Measurements from ENCODE around the gene ARMC12. TPM values are rescaled to one million over a fixed set of nuclear protein-coding genes. Genes with fewer than 3 reads are reported as not detected.
A peak's percentile ranks its signal among the peaks of the same experiment; 100 is the strongest.

ARMC12 gene
- total RNA-seq, 1 donor from 2014 or later, result 0.35 TPM

DNA sequence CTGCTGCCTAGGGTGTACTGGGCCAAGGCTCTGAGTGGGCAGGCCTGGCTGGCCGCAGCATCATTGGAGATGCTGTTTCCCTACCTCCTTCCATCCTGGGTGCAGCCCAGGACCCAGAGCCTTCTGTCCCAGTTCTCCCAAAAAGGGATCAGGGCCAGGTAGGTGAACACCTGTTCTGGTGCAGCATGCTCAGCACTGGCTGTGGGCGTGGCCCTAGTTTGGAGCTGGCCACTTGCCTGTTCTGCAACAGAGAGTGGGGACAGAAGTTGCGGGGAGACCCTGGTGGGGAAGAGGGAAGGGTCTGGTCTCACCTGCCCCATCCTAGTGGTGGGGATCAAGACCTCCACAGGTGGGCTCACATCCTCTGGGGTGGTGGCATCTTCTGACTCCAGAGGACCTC lies 1.4 kb upstream of the ARMC12 start:
- no peak for DNase-seq (ENCODE audit: low read depth)

- DNase-seq (ENCODE audit: low read depth), result peak; percentile 33
Measured at GRCh38 chr6:35736253-35736894, 458 bp upstream of the ARMC12 start.

DNA sequence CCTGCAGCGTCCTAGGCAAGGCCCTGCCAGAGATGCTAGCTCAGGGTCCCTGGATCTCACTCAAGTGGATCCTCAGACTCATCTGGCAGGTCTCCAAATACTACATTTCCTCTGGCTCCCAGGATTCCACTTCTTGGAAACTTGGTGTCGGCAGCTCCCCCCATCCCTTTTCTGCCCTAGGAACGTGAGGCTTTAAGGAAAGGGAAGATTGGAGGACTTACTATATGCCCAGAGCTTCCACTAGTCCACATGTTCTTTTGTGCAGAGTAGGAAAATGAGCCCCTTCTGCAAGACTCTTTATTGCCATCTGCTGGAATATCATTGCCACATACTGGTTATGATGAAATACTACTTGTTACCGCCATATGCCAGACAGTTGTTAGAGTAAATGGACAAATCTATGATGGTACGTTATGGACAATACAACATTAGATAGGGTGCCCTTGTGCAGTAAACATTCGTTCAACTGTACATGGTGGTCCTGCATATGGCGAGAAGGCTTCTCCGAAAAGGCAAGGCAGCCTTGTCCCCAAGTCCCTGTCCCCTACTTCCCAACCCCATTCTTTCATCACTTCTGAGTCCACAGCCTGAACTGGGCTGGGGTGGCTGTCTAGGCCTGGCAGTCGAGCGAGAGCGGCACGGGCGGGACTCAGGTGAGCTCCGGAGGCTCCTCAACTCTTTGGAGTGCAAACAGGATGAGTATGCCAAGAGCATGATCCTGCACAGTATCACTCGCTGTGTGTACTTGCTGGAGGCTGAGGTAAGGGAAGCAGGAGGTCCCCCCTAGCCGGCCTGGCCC lies 780 bp downstream of the ARMC12 start:
- peak; percentile 84 for DNase-seq (ENCODE audit: low read depth)

GRCh38 chr6:35739645-35740524 lies 3.1 kb downstream of the ARMC12 start:
- no peak for DNase-seq (ENCODE audit: low read depth)

DNA sequence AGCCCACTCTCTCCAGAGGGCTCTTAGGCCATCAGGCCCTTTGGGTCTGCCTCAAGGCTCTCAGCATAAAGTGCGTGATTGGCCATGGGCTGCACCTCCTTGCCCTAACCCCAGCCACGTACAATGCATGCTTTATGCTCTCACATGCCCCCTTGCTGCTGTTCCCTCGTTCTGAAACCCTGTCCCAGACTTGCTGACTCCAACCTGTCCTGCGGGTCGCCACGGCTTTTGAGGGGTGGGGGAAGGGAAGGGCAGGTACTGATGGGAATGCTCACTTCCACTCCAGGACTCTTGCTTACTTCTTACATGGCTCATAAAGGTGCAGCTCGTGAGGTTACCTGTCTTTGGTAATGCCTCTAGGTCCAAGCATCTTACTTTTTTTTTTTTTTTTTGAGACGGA lies 6.0 kb downstream of the ARMC12 start:
- DNase-seq (ENCODE audit: low read depth), result no peak

GRCh38 chr6:35745509-35745908 lies 8.7 kb downstream of the ARMC12 start:
- DNase-seq (ENCODE audit: low read depth), result no peak

DNA sequence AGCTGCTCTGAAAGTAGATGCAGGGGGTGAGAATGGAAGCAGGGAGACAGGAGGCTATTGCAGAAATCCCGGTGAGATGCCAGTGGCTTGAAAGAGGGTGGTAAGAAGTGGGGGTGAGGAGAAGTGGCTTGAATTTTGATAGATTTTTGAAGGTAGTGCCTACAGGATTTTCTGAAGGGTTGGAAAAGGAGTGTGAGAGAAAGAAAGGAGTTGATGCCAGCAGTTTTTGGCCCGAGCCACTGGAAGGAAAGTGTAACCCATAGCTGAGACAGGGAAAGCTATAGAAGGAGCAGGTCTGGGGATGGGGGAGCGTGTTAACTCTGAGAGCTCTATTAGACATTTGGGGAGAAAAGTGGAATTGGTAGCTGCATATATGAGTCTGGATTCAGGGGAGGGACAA lies 9.7 kb downstream of the ARMC12 start:
- no peak for DNase-seq (ENCODE audit: low read depth)

DNA sequence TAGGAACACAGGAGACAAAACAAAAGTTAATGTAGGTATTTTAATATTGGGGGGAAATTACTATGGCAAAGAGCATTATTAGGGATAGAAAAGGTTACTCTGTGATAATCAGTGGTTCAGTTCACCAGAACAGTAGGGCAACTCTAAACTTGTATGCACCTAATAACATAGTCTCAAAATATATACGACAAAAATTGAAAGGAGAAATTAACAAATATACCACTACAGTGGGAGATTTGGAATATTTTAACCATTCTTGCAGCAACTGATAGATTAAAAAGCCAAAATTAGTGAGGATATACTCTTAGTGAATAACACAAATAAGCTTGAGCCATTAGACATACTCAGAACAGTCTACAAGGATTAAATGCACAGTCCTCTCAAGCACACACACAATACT lies 11.0 kb downstream of the ARMC12 start:
- no peak for DNase-seq (ENCODE audit: low read depth)

GRCh38 chr6:35750557-35750956 lies 13.7 kb downstream of the ARMC12 start:
- no peak for DNase-seq (ENCODE audit: low read depth)

GRCh38 chr6:35751594-35751993 lies 14.8 kb downstream of the ARMC12 start:
- DNase-seq (ENCODE audit: low read depth), result no peak

DNA sequence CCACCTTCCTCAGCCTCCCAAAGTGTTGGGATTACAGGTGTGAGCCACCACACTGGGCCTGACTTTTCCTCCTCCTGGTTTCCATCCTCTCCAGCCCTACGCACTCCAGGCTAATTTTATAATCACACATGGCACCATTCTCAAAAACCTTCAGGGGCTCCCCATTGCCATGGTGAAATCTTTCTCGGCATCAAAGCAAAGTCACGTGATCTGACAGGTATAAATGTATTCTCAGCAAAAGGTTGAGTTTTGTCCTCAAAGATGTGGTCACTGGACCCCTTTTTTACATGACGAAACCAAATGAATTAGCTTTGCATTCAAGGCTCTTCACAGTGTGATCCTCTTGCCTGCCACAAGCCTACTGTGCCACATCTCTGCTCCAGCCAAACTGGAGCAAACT lies 15.5 kb downstream of the ARMC12 start:
- no peak for DNase-seq (ENCODE audit: low read depth)

DNA sequence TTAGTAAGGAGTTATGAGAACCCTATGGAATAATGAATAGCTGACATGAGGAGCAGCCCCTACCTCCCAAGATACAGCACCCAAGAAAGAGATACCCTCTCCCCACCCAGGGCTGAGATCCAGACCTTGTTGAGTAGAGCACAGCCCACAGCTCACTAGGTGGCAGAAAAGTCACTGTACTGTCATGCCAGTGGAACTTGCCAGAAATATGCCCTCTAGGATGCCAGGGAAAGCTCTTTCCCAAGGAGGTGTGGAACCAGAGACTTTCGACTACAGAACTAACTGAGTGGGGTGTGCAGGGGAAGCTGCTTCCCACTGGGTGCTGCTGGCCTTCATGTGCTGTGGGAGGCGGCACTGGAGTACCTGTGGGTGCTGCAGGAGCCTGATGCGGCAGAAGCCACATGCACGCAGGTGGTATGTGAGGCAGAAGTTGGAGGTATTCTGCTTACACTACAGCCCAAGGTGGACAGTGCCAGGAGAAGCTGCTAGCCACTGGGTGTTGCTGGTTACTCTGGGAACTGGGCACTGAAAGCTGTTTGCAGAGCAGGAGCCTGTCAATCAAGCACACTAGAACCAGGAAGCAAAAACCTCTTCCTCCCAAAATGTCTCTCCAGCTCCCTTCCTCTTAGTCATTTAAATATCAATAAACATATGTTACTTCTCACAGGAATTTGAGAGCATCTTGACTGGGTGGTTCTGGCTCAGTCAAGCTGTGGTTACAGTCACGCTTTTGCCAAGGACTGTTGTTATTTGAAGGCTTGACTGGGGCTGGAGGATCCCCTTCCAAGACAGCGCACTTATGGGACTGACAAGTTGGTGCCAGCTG lies 17.8 kb downstream of the ARMC12 start:
- DNase-seq (ENCODE audit: low read depth), result peak; percentile 18

- no peak for DNase-seq (ENCODE audit: low read depth)
Measured at GRCh38 chr6:35755278-35755924, 18.6 kb downstream of the ARMC12 start.

DNA sequence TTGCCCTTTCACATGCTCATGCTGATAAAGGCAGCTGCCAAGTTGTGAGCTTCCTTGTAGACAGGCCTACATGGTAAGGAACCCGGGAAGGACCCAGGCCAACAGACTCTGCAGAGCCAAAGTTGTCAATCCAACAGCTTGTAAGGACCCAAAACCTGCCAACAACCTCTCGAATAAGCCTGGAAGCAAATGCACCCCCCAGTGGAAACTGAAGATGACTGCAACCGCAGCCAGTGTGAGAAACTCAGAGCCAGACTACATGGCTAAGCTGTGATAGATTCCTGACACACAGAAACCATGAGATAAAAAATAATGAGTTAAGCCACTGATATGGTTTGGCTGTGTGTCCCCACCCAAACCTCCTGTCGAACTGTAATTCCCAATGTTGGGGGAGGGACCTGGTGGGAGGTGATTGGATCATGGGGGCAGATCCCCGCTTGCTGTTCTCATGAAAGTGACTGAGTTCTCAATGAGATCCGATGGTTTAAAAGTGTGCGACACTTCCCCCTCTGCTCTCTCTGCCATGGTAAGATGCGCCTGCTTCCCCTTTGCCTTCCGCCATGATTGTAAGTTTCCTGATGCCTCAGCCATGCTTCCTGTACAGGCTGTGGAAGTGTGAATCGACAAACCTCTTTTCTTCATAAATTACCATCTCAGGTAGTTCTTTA lies 20.8 kb downstream of the ARMC12 start:
- DNase-seq (ENCODE audit: low read depth), result peak; percentile 53

- DNase-seq (ENCODE audit: low read depth), result no peak
Measured at GRCh38 chr6:35759426-35759825, 22.6 kb downstream of the ARMC12 start.

GRCh38 chr6:35765739-35766138 lies 28.9 kb downstream of the ARMC12 start:
- no peak for DNase-seq (ENCODE audit: low read depth)

GRCh38 chr6:35769211-35769610 lies 32.4 kb downstream of the ARMC12 start:
- no peak for DNase-seq (ENCODE audit: low read depth)

GRCh38 chr6:35771343-35771627 lies 34.5 kb downstream of the ARMC12 start:
- DNase-seq (ENCODE audit: low read depth), result no peak

DNA sequence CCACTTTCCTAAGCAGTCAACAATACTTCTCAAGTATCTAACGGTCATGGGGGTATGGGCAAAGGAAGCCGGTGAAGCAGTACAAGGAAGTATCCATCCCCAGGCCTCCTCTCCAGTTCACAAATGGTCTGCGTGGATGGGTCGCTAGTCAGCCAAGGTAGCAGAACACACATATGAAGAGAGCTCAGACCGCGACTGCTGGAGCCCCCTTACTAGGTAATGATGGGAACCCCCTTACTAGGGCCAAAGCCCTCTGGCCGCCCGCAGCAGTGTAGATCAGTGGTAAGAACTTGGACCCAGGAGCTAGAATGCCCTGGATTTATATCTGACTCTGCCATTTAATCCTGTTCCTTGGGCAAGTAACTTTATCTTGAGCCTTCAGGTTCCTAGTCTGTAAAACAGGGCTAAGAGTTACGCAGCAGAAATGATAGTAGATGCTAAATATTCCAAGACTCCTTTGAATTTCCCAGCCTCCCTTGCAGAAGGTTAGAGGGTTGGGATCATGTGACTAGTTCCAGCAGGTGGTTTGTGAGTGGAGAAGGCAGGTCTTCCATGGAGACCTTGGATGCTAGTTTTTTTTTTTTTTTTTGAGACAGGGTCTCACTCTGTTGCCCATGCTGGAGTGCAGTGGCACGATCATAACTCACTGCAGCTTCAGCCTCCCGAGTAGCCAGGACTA lies 37.4 kb downstream of the ARMC12 start:
- DNase-seq (ENCODE audit: low read depth), result no peak

DNA sequence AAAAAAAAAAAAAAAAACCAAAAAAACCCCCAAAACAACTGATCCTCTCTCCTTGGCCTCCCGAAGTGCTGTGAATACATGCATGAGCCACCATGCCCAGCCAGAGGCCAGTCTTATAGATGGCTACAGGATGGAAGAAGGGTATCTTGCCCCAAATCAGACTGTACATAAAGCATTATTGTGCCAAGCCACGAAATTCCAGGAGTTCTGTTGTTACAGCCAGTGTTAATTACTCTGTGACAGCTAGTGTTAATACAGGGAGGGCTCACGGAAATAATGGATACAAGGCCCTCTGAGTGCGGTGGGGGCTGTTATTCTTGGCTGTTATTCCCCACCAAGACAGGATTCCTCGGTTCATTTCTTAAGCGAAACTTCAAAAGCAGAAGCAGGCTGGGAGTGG lies 38.2 kb downstream of the ARMC12 start:
- DNase-seq (ENCODE audit: low read depth), result peak; percentile 8
